Ramos (cell line): ENCODE results near the gene ADD3.
"Not testable (repeated sequence)": the region's sequence is repeated elsewhere in the genome, so short reads cannot be mapped to it uniquely, and the experiment has no call there.

Experiments used
- in situ Hi-C: fragments of 300-500 bp; cut with MboI; formaldehyde crosslinking; loops from one replicate; pipeline ENCODE4 v1.14.3; 2022; ENCODE audit warnings: low sequenced_read_pairs; ENCODE audit not compliant: unreplicated experiment

ADD3 gene

GRCh38 chr10:110091830-110092229 is 84.0 kb downstream of the ADD3 start:
- in situ Hi-C loops: no loop called here

- in situ Hi-C loops: no loop called here
Observed at GRCh38 chr10:110093722-110094121, 85.9 kb downstream of the ADD3 start.

GRCh38 chr10:110094786-110095185 is 87.0 kb downstream of the ADD3 start:
- in situ Hi-C loops: no loop called here

- in situ Hi-C loops: no loop called here
Observed at GRCh38 chr10:110101464-110102144, 93.8 kb downstream of the ADD3 start.

- in situ Hi-C loops: no loop called here
Observed at GRCh38 chr10:110103921-110104461, 96.2 kb downstream of the ADD3 start.

GRCh38 chr10:110105873-110106272 is 98.1 kb downstream of the ADD3 start:
- in situ Hi-C loops: no loop called here

GRCh38 chr10:110107430-110107829 is 99.6 kb downstream of the ADD3 start:
- in situ Hi-C loops: no loop called here

GRCh38 chr10:110107887-110108286 is 100.1 kb downstream of the ADD3 start:
- in situ Hi-C loops: no loop called here

GRCh38 chr10:110109511-110109910 is 101.7 kb downstream of the ADD3 start:
- in situ Hi-C loops: no loop called here

GRCh38 chr10:110110338-110110737 is 102.6 kb downstream of the ADD3 start:
- in situ Hi-C loops: no loop called here

GRCh38 chr10:110113670-110114337 is 106.0 kb downstream of the ADD3 start:
- in situ Hi-C loops: no loop called here

- in situ Hi-C loops: not testable (repeated sequence)
Observed at GRCh38 chr10:110114668-110115067, 106.9 kb downstream of the ADD3 start.

GRCh38 chr10:110115784-110116520 is 108.2 kb downstream of the ADD3 start:
- in situ Hi-C loops: no loop called here

- in situ Hi-C loops: no loop called here
Observed at GRCh38 chr10:110118891-110119621, 111.3 kb downstream of the ADD3 start.

GRCh38 chr10:110123594-110123993 is 115.8 kb downstream of the ADD3 start:
- in situ Hi-C loops: no loop called here

GRCh38 chr10:110129490-110129889 is 121.7 kb downstream of the ADD3 start:
- in situ Hi-C loops: no loop called here

GRCh38 chr10:110134917-110135316 is 127.1 kb downstream of the ADD3 start:
- in situ Hi-C loops: loop anchor here (10.0 kb wide), 1 partner anchor 150 kb away; no protein-coding TSS in a partner anchor

GRCh38 chr10:110135836-110136235 is 128.1 kb downstream of the ADD3 start:
- in situ Hi-C loops: loop anchor here (10.0 kb wide), 1 partner anchor 149 kb away; no protein-coding TSS in a partner anchor

GRCh38 chr10:110137142-110137545 is 129.4 kb downstream of the ADD3 start:
- in situ Hi-C loops: loop anchor here (10.0 kb wide), 1 partner anchor 148 kb away; no protein-coding TSS in a partner anchor

- in situ Hi-C loops: loop anchor here (10.0 kb wide), 1 partner anchor 146 kb away; no protein-coding TSS in a partner anchor
Observed at GRCh38 chr10:110138197-110138812, 130.5 kb downstream of the ADD3 start.
